H1 (cell line): ENCODE results near the gene CDH12. TPM values are rescaled to one million over a fixed set of nuclear protein-coding genes. Genes with fewer than 3 reads are reported as not detected.

ENCODE experiments used
- CTCF ChIA-PET: fragments of 300-600 bp; sonication (Branson Sonifier 250); formaldehyde crosslinking; loops from one replicate; lab custom pipeline; 2021; ENCODE audit not compliant: partially characterized antibody; lab: Charles Lee
- POLR2A ChIA-PET: fragments of 300-600 bp; sonication (Branson Sonifier 250); formaldehyde crosslinking; loops from one replicate; lab custom pipeline; 2021; ENCODE audit warnings: inconsistent platforms; ENCODE audit not compliant: partially characterized antibody; lab: Charles Lee
- DNase-seq, 2 experiments: peaks; one replicate each; pipeline versions ENCODE4 v3.0.0 to v3.0.0-alpha.2; 2010 to 2022; ENCODE audit warnings: low spot score in 2 of 2, low read depth in 1 of 2, mixed read lengths in 1 of 2
- FAIRE-seq: peaks from 2 replicates; lab custom pipeline; 2011; peaks lifted over from hg19 to GRCh38; lab: Jason Lieb, UNC
- H2AFZ ChIP-seq: 2 replicates; pipeline ENCODE4 v1.8.1; 2012; ENCODE audit warnings: low read length, inconsistent platforms
- H2AK5ac ChIP-seq: 2 replicates; pipeline ENCODE4 v1.6.1; 2013; ENCODE audit warnings: low read depth, low read length
- H2BK120ac ChIP-seq: replicated peaks from 2 replicates; pipeline ENCODE3; 2013; ENCODE audit warnings: low read depth, low read length, inconsistent platforms
- H2BK12ac ChIP-seq: 2 replicates; pipeline ENCODE4 v1.6.1; 2013; ENCODE audit warnings: low read depth, low read length
- H2BK15ac ChIP-seq: 2 replicates; pipeline ENCODE4 v1.6.1; 2013; ENCODE audit warnings: low read length
- H2BK20ac ChIP-seq: 2 replicates; pipeline ENCODE4 v1.6.1; 2013; ENCODE audit warnings: low read length
- H2BK5ac ChIP-seq: 2 replicates; pipeline ENCODE4 v1.6.1; 2013; ENCODE audit warnings: low read depth, low read length
- H3K14ac ChIP-seq: 2 replicates; pipeline ENCODE4 v1.6.1; 2013; ENCODE audit warnings: inconsistent platforms; ENCODE audit not compliant: insufficient read length
- H3K18ac ChIP-seq: 2 replicates; pipeline ENCODE4 v1.6.1; 2013; ENCODE audit warnings: low read length; ENCODE audit errors: extremely low read depth
- H3K23ac ChIP-seq: 2 replicates; pipeline ENCODE4 v1.6.1; 2013; ENCODE audit warnings: inconsistent platforms; ENCODE audit not compliant: insufficient read length
- H3K23me2 ChIP-seq: 2 replicates; pipeline ENCODE4 v1.6.1; 2013; ENCODE audit warnings: low read depth, low read length
- H3K27ac ChIP-seq: 2 replicates; pipeline ENCODE4 v1.6.1; 2011; ENCODE audit warnings: low read depth, low read length, inconsistent platforms
- H3K27me3 ChIP-seq, 4 experiments: replicated peaks in 1 of 4; 1 replicate in 1 of 4; 2 replicates in 3 of 4; pipeline versions ENCODE4 v1.6.1 to v1.8.1; 2011 to 2013; ENCODE audit warnings: low read length in 3 of 4, mild to moderate bottlenecking in 3 of 4, inconsistent platforms in 2 of 4, mixed read lengths in 2 of 4, moderate library complexity in 1 of 4; ENCODE audit not compliant: control insufficient read depth in 3 of 4, insufficient read depth in 3 of 4; ENCODE audit errors: extremely low read depth in 1 of 4
- H3K36me3 ChIP-seq, 4 experiments: 2 replicates each; pipeline versions ENCODE4 v1.6.1 to v1.8.1; 2011 to 2013; ENCODE audit warnings: mild to moderate bottlenecking in 4 of 4, low read length in 3 of 4, moderate library complexity in 2 of 4, control low read depth in 1 of 4, inconsistent platforms in 1 of 4; ENCODE audit not compliant: insufficient read depth in 4 of 4, control insufficient read depth in 2 of 4
- H3K4ac ChIP-seq: replicated peaks from 2 replicates; pipeline ENCODE3; 2013; ENCODE audit warnings: low read length, low read depth, mixed read lengths, inconsistent platforms; ENCODE audit not compliant: insufficient read length
- H3K4me1 ChIP-seq, 4 experiments: replicated peaks in 1 of 4; 1 replicate in 1 of 4; 2 replicates in 3 of 4; pipeline versions ENCODE4 v1.6.1 to v1.8.1; 2011 to 2013; ENCODE audit warnings: low read length in 3 of 4, inconsistent platforms in 2 of 4, mixed read lengths in 1 of 4; ENCODE audit not compliant: insufficient read depth in 4 of 4, control insufficient read depth in 3 of 4
- H3K4me2 ChIP-seq, 2 experiments: 2 replicates each; pipeline versions ENCODE4 v1.6.1 to v1.8.1; 2011 to 2013; ENCODE audit warnings: low read depth in 2 of 2, low read length in 2 of 2, control low read depth in 1 of 2, inconsistent platforms in 1 of 2, mild to moderate bottlenecking in 1 of 2; ENCODE audit not compliant: insufficient read depth in 1 of 2
- H3K4me3 ChIP-seq, 4 experiments: fragments of 200-600, 300-600 bp in 1 of 4; sonication (generic), shearing (Covaris generic), sonication (Bioruptor Twin) in 1 of 4; 2 replicates each; pipeline versions ENCODE4 v1.5.1 to v1.8.1; 2011 to 2016; ENCODE audit warnings: low read length in 4 of 4, low read depth in 3 of 4, control low read depth in 2 of 4, inconsistent platforms in 2 of 4, mild to moderate bottlenecking in 2 of 4, mixed read lengths in 1 of 4, moderate library complexity in 1 of 4; ENCODE audit not compliant: insufficient read depth in 2 of 4; ENCODE audit errors: extremely low read depth in 1 of 4
- H3K56ac ChIP-seq: replicated peaks from 2 replicates; pipeline ENCODE3; 2013; ENCODE audit warnings: low read depth, mild to moderate bottlenecking, mixed read lengths, low read length, inconsistent platforms; ENCODE audit not compliant: insufficient read length
- H3K79me1 ChIP-seq: 2 replicates; pipeline ENCODE4 v1.6.1; 2013; ENCODE audit warnings: low read depth, low read length, control low read depth
- H3K79me2 ChIP-seq, 2 experiments: 2 replicates each; pipeline versions ENCODE4 v1.6.1 to v1.8.1; 2012 to 2013; ENCODE audit warnings: low read length in 2 of 2, mild to moderate bottlenecking in 2 of 2, inconsistent platforms in 1 of 2; ENCODE audit not compliant: insufficient read depth in 2 of 2, control insufficient read depth in 1 of 2
- H3K9ac ChIP-seq, 4 experiments: replicated peaks in 1 of 4; 1 replicate in 1 of 4; 2 replicates in 3 of 4; pipeline versions ENCODE4 v1.6.1 to v1.8.1; 2011 to 2013; ENCODE audit warnings: low read depth in 3 of 4, low read length in 3 of 4, control low read depth in 2 of 4, mild to moderate bottlenecking in 2 of 4, moderate library complexity in 2 of 4, inconsistent platforms in 1 of 4; ENCODE audit errors: extremely low read depth in 1 of 4
- H3K9me3 ChIP-seq, 2 experiments: 2 replicates each; pipeline versions ENCODE4 v1.6.1 to v1.8.1; 2012 to 2013; ENCODE audit warnings: mild to moderate bottlenecking in 2 of 2, moderate library complexity in 2 of 2, control low read depth in 1 of 2, inconsistent platforms in 1 of 2, low read depth in 1 of 2, low read length in 1 of 2, mixed read lengths in 1 of 2; ENCODE audit not compliant: insufficient read depth in 2 of 2
- H4K20me1 ChIP-seq, 2 experiments: replicated peaks in 1 of 2; 2 replicates each; pipeline versions ENCODE3 to v1.8.1; 2011 to 2013; ENCODE audit warnings: inconsistent platforms in 2 of 2, low read length in 2 of 2, mild to moderate bottlenecking in 1 of 2; ENCODE audit not compliant: insufficient read depth in 2 of 2, control insufficient read depth in 1 of 2
- H4K5ac ChIP-seq: 2 replicates; pipeline ENCODE4 v1.6.1; 2013; ENCODE audit warnings: low read length, low read depth, mixed read lengths, inconsistent platforms; ENCODE audit not compliant: insufficient read length
- H4K8ac ChIP-seq: 2 replicates; pipeline ENCODE4 v1.8.0; 2013; ENCODE audit warnings: mild to moderate bottlenecking, moderate library complexity, low read length, inconsistent platforms; ENCODE audit not compliant: insufficient read depth; ENCODE audit errors: extremely low read depth
- H4K91ac ChIP-seq: replicated peaks from 2 replicates; pipeline ENCODE3; 2013; ENCODE audit warnings: low read length, mixed read lengths, inconsistent platforms; ENCODE audit not compliant: insufficient read length
- WGBS, 2 experiments: shearing (Covaris generic) in 1 of 2; methylation state at CpG; one replicate each; pipeline versions ENCODE4 v1.1.6 to v1.1.7; 2013 to 2015; ENCODE audit warnings: low lambda C conversion rate in 2 of 2, mixed read lengths in 2 of 2, inconsistent platforms in 1 of 2, low coverage in 1 of 2, missing lambda C conversion rate in 1 of 2; ENCODE audit not compliant: insufficient replicate concordance in 2 of 2, insufficient coverage in 1 of 2, insufficient read length in 1 of 2; ENCODE audit errors: extremely low coverage in 1 of 2, missing lambda C conversion rate in 1 of 2; 5-methylcytosine and 5-hydroxymethylcytosine counted together
- polyA plus RNA-seq, 7 experiments: library from polyadenylated mRNA; depleted of rRNA in 3 of 7; stranded (reverse) in 5 of 7; unstranded in 2 of 7; fragments of >200 nt in 5 of 7; fragments of 200-250 nt in 2 of 7; gene quantifications; 1 replicate in 5 of 7; 2 replicates in 1 of 7; 4 replicates in 1 of 7; pipeline versions ENCODE4 v1.2.1 to v1.2.3, GENCODE V29; 2011 to 2013; ENCODE audit warnings: missing spikeins in 2 of 7, mixed read lengths in 2 of 7
- total RNA-seq: library from RNA; stranded (reverse); fragmentation: NEBNext Ultra II Directional; extraction: Animal tissue kit (Norgen Biotek cat#: 25700); gene quantifications from 2 replicates; pipeline ENCODE4 v1.2.1, GENCODE V29; 2021

The CDH12 gene
- total and polyA plus RNA-seq, 2 of the 8 experiments (the other 6 are each of a cell fraction or from before 2014, with no cell fraction given), result 0.03 TPM; not detected in 1

DNA sequence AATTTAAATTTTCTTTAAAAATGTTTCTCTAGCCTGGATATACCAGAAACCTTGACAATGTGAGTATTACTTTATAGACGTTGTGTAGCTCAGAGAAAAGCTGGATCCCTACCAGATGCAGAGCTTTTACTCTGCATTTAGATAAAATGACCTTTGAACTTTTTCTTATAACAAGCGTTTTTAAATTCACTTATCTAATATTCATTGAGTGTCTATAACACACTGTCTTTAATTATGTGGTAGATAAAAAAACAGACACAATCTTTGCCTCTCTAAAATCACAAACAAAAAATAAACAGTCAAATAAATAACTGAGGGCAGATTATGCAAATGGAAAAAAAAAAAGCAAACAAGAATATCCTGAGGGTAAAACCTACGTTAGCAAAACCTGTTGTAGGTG, 773.6 kb downstream of the CDH12 start:
- Histone ChIP-seq H3K23me2 (no peaks in the 10 kb centered on the region), H3K4ac (no peak overlapping the region), H2BK12ac (no peak overlapping the region), H3K56ac (no peak overlapping the region), H2BK120ac (no peak overlapping the region), H4K91ac (no peak overlapping the region), H2BK20ac (no peak overlapping the region), H3K36me3 (no peaks in the 10 kb centered on the region), H3K27me3 (peaks cover 0 to 1% (median 0%) of the 10 kb centered on the region in 4 experiments; a peak in 1 of 7 replicates), H3K27ac (no peak overlapping the region), H3K4me2 (no peak overlapping the region), H3K18ac (no peak overlapping the region), H3K9me3 (no peaks in the 10 kb centered on the region; a peak in 1 of 4 replicates), H4K8ac (no peak overlapping the region), H3K14ac (no peak overlapping the region), H4K20me1 (no peaks in the 10 kb centered on the region), H2BK15ac (no peak overlapping the region), H3K9ac (no peak overlapping the region), H2AFZ (no peak overlapping the region), H3K79me2 (no peaks in the 10 kb centered on the region), H3K4me3 (no peak overlapping the region), H3K79me1 (no peaks in the 10 kb centered on the region), H2AK5ac (no peak overlapping the region), H3K4me1 (no peaks in the 10 kb centered on the region), H2BK5ac (no peak overlapping the region), H4K5ac (no peak overlapping the region), H3K23ac (no peak overlapping the region)
- no peak for FAIRE-seq
- ChIA-PET POLR2A (no interaction called here), CTCF (no interaction called here)
- 82% methylated on average over 3 of the region's 3 CpGs; no CpG with 5 or more reads in 1 of the 2 experiments for WGBS, 2 experiments
- no peak for DNase-seq
